IPS-15b (cell line): Measurements from ENCODE around the gene SNN.
A peak's percentile ranks its signal among the peaks of the same experiment; 100 is the strongest.

ENCODE experiments used
- H3K27me3 ChIP-seq: one replicate; pipeline ENCODE4 v1.6.1; 2013; ENCODE audit warnings: low read length; ENCODE audit not compliant: control insufficient read depth, insufficient read depth
- H3K36me3 ChIP-seq: one replicate; pipeline ENCODE4 v1.6.1; 2013; ENCODE audit warnings: low read length; ENCODE audit not compliant: control insufficient read depth, insufficient read depth
- H3K4me1 ChIP-seq: one replicate; pipeline ENCODE4 v1.6.1; 2013; ENCODE audit warnings: mild to moderate bottlenecking, low read length; ENCODE audit not compliant: control insufficient read depth, insufficient read depth
- H3K4me3 ChIP-seq: one replicate; pipeline ENCODE4 v1.5.1; 2013; ENCODE audit warnings: low read depth, low read length
- H3K9ac ChIP-seq: one replicate; pipeline ENCODE4 v1.6.1; 2013; ENCODE audit warnings: low read depth, mild to moderate bottlenecking, low read length
- H3K9me3 ChIP-seq: one replicate; pipeline ENCODE4 v1.6.1; 2013; ENCODE audit warnings: mild to moderate bottlenecking, low read length; ENCODE audit not compliant: control insufficient read depth, insufficient read depth

Gene SNN

DNA sequence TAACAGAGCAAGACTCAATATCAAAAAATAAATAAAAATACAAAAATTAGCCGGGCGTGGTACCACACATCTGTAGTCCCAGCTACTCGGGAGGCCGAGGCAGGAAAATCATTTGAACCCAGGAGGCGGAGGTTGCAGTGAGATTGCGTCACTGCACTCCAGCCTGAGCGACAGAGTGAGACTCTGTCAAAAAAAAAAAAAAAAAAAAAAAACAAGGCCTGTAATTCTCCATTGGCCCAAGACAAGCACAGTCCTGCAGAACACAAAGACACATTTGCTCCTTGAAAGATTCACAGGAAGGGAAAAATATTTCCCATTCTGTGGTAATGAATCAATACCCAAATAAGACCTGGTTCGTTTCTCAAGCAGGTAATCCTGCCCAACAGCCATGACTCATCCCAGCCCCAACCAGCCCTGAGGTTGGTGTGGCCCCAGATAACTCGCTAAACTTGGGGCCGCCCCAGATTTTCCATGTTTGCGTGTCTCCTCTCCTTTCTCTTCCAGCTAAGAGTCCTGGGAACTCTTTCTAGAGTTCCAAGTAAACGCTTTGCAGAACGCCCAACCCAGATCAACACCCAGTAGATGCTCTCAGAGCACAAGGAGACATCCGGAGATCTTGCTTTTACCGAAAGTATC is 40.3 kb upstream of the SNN start:
- no peak overlapping the region for H3K9ac ChIP-seq
- no peaks in the 10 kb centered on the region for H3K9me3 ChIP-seq
- H3K4me1 ChIP-seq = no peaks in the 10 kb centered on the region

DNA sequence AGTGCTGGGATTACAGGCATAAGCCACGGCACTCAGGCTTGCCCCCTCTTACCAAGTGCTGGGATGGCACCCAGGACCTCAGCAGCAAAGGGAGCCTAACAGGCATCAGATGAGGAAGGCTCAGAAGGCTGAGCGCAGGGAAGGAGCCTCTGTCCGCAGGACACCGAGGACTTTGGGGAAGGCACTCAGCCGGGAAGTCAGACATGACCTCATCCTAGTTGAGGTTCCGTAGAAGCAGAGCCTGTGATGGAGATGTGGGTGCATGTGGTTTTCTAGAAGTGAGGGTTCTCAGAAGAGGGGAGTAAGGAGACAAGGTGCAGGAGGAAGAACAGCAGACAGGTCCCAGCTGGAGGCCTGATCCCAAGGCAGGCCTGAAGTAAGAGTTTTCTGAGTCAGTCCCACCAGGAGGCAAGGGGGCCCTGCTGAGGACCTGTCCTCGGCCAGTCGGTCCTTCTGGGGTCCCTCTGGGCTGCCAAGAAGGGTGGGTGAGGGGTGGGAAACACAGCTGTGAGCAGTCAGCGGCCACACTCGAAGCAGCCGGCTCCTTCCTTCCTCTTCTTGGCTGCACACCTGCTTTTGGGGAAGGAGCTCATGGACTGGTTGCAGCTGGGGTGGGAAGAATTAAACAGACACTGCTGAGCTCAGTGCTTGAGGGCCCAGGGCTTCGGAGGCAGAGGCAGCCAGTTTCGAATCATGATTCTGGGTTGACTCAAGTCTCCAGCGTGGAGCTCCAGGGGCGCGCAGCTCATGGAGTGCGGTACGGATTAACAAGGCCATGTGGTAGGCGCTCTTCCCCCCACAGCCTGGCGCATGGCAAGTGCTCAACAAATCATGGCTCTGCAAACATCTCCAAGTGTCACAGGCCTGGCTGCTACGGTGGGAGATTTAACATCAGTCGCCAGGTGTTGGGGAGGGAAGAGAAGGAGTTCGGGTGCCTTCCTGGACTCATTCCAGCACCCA is 38.9 kb upstream of the SNN start:
- H3K36me3 ChIP-seq = no peaks in the 10 kb centered on the region
- no peaks in the 10 kb centered on the region for H3K27me3 ChIP-seq
- H3K4me1 ChIP-seq = no peaks in the 10 kb centered on the region
- H3K9ac ChIP-seq = no peak overlapping the region
- H3K9me3 ChIP-seq = no peaks in the 10 kb centered on the region
- no peak overlapping the region for H3K4me3 ChIP-seq

More for the DNA sequence above, 40.3 kb upstream of the SNN start:
- H3K36me3 ChIP-seq = no peaks in the 10 kb centered on the region
- H3K27me3 ChIP-seq = no peaks in the 10 kb centered on the region
- no peak overlapping the region for H3K4me3 ChIP-seq

DNA sequence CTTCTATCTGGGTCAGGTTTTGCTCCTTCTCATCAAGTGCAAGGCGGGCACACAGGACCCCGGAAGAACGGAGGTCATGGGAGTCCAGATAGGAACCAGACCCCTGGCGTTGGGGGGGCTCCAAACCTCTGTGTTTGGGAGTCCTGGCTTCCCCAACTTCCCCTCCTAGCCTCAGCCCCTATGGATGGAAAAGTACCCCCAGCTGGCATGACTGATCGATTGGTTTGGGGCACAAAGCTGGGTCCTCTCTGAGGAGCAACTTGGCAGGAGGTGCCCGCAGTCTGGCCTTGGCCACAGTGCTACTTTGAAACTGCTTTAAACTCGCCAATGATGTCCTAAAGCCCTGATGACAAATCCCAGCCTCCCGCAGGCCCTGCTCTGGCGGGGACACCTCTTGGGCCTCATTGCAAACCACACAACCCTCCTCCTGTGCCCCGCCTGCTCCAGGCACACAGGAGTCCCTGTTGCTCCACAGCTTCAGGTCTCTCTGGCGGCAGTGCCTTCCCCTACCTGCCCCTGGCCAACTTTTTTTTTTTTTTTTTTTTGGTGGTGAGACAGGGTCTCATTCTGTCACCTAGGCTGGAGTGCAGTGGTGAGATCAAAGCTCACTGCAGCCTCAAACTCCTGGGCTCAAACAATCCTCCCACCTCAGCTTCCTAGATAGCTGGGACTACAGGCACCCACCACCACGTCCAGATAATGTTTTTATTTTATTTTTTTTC is 38.0 kb upstream of the SNN start:
- H3K36me3 ChIP-seq = no peaks in the 10 kb centered on the region
- no peak overlapping the region for H3K9ac ChIP-seq
- H3K4me3 ChIP-seq = no peak overlapping the region
- H3K27me3 ChIP-seq = no peaks in the 10 kb centered on the region
- peaks cover 2% of the 10 kb centered on the region for H3K4me1 ChIP-seq
- no peaks in the 10 kb centered on the region for H3K9me3 ChIP-seq

- peaks cover 7% of the 10 kb centered on the region for H3K4me1 ChIP-seq
- no peaks in the 10 kb centered on the region for H3K9me3 ChIP-seq
- H3K4me3 ChIP-seq = no peak overlapping the region
- no peaks in the 10 kb centered on the region for H3K27me3 ChIP-seq
- no peak overlapping the region for H3K9ac ChIP-seq
- H3K36me3 ChIP-seq = no peaks in the 10 kb centered on the region
Observed at GRCh38 chr16:11630768-11631056, 37.5 kb upstream of the SNN start.

- no peaks in the 10 kb centered on the region for H3K27me3 ChIP-seq
- H3K4me1 ChIP-seq = peaks cover 10% of the 10 kb centered on the region
- H3K9ac ChIP-seq = no peak overlapping the region
- no peaks in the 10 kb centered on the region for H3K36me3 ChIP-seq
- H3K9me3 ChIP-seq = no peaks in the 10 kb centered on the region
- H3K4me3 ChIP-seq = no peak overlapping the region
Observed at GRCh38 chr16:11631214-11631613, 37.0 kb upstream of the SNN start.

- Histone ChIP-seq H3K27me3 (no peaks in the 10 kb centered on the region), H3K9ac (no peak overlapping the region), H3K4me3 (no peak overlapping the region), H3K9me3 (no peaks in the 10 kb centered on the region), H3K4me1 (peaks cover 13% of the 10 kb centered on the region), H3K36me3 (no peaks in the 10 kb centered on the region)
Observed at GRCh38 chr16:11632455-11632939, 35.8 kb upstream of the SNN start.

- no peak overlapping the region for H3K9ac ChIP-seq
- no peak overlapping the region for H3K4me3 ChIP-seq
- H3K36me3 ChIP-seq = no peaks in the 10 kb centered on the region
- H3K4me1 ChIP-seq = peaks cover 13% of the 10 kb centered on the region
- H3K27me3 ChIP-seq = no peaks in the 10 kb centered on the region
- no peaks in the 10 kb centered on the region for H3K9me3 ChIP-seq
Observed at GRCh38 chr16:11633113-11633512, 35.1 kb upstream of the SNN start.

DNA sequence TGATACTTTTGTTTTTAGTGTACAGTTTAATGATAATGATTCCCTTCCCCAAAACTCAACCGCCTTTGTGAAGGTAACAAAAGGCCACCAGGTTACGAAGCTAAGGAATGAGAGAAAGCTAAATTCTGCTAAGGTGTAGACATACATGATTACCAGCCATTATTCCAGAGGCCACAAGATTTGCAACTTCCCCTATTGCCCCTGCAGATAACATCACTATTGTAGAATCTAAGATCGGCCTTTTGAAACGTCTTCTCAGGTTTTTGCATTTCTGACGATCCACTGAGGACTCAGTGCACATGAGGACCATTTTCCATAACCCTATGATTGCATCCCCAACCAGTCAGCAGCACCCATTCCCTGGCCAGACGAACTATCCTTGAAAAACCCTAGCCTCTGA is 33.9 kb upstream of the SNN start:
- no peak overlapping the region for H3K9ac ChIP-seq
- no peak overlapping the region for H3K4me3 ChIP-seq
- H3K36me3 ChIP-seq = no peaks in the 10 kb centered on the region
- H3K27me3 ChIP-seq = no peaks in the 10 kb centered on the region
- peaks cover 13% of the 10 kb centered on the region for H3K4me1 ChIP-seq
- H3K9me3 ChIP-seq = no peaks in the 10 kb centered on the region

- no peak overlapping the region for H3K4me3 ChIP-seq
- no peaks in the 10 kb centered on the region for H3K36me3 ChIP-seq
- peaks cover 13% of the 10 kb centered on the region for H3K4me1 ChIP-seq
- H3K27me3 ChIP-seq = no peaks in the 10 kb centered on the region
- H3K9me3 ChIP-seq = no peaks in the 10 kb centered on the region
- peak overlapping the region; percentile 0 for H3K9ac ChIP-seq
Observed at GRCh38 chr16:11635113-11635652, 33.1 kb upstream of the SNN start.

DNA sequence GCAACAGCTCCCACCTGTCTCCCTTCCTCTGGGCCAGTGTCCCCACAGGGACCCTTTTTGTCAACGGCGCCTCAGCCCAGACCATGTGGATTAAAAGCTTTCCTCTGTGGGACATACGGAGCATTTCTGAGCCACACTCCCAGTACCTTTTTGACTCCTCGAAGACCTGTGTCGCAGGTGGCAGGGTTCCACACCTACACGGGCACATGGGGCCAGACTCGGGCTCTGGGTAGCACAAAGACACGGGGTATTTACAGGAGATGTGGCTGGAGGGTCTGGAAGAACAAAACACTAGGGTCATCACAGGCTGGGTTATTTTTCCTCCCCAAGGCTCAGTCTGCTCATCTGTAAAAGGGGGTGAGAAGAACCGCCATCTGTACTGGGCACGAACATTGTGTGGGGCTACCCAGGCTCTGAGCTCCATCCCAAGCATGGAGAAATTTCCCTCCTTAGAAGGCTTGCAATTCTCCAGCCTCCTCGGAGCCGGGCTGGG is 32.5 kb upstream of the SNN start:
- Histone ChIP-seq H3K4me1 (peaks cover 13% of the 10 kb centered on the region), H3K9me3 (no peaks in the 10 kb centered on the region), H3K36me3 (no peaks in the 10 kb centered on the region), H3K4me3 (peak overlapping the region; percentile 37), H3K27me3 (no peaks in the 10 kb centered on the region), H3K9ac (peak overlapping the region; percentile 0)

GRCh38 chr16:11636172-11636721 is 32.0 kb upstream of the SNN start:
- no peaks in the 10 kb centered on the region for H3K36me3 ChIP-seq
- no peaks in the 10 kb centered on the region for H3K27me3 ChIP-seq
- H3K4me3 ChIP-seq = peak overlapping the region; percentile 37
- H3K9me3 ChIP-seq = no peaks in the 10 kb centered on the region
- peaks cover 16% of the 10 kb centered on the region for H3K4me1 ChIP-seq
- H3K9ac ChIP-seq = peak overlapping the region; percentile 0
